Measurements from ENCODE around the gene NUTM1. TPM values are rescaled to one million over a fixed set of nuclear protein-coding genes. Genes with fewer than 3 reads are reported as not detected.

The NUTM1 gene
- total and polyA plus RNA-seq, 7 donors: 0.01 TPM; not detected in 6

GRCh38 chr15:34331809-34332208 lies 11.3 kb upstream of the NUTM1 start:
- intact Hi-C loops (cut with DNase I): loop anchor here (10.0 kb wide), 1 partner anchor 1213 kb away; the partner anchor contains the start of gene DPH6
- H3K4me3 ChIP-seq: no peak overlapping the region
- H3K9me3 ChIP-seq: no peaks in the 10 kb centered on the region
- no peak for DNase-seq
- peaks cover 0 to 25% (median 13%) of the 10 kb centered on the region in 4 donors for H3K4me1 ChIP-seq
- WGBS, 2 donors: 63 to 87% methylated on average over 2 of the region's 2 CpGs
- TF ChIP-seq CTCF (IDR thresholded peaks at IDR 0.05) (no peak), EP300 (IDR thresholded peaks at IDR 0.05) (no peak), POLR2AphosphoS5 (IDR thresholded peaks at IDR 0.05) (no peak), POLR2A (IDR thresholded peaks at IDR 0.05) (no peak)
- H3K27ac ChIP-seq: no peak overlapping the region
- peaks cover 0 to 6% (median 0%) of the 10 kb centered on the region in 4 donors for H3K36me3 ChIP-seq
- no peaks in the 10 kb centered on the region for H3K27me3 ChIP-seq

- DNase-seq: no peak
- Histone ChIP-seq H3K4me1 (peaks cover 0 to 30% (median 17%) of the 10 kb centered on the region in 4 donors), H3K9me3 (no peaks in the 10 kb centered on the region), H3K27me3 (no peaks in the 10 kb centered on the region), H3K4me3 (no peak overlapping the region), H3K27ac (no peak overlapping the region), H3K36me3 (peaks cover 0 to 6% (median 0%) of the 10 kb centered on the region in 4 donors)
- 96 to 97% methylated on average over 6 of the region's 6 CpGs for WGBS, 2 donors
- intact Hi-C loops (cut with DNase I): loop anchor here (10.0 kb wide), 1 partner anchor 1212 kb away; the partner anchor contains the start of gene DPH6
- no peak for TF ChIP-seq POLR2AphosphoS5 (IDR thresholded peaks at IDR 0.05)
- no peak for TF ChIP-seq POLR2A (IDR thresholded peaks at IDR 0.05)
- TF ChIP-seq CTCF (IDR thresholded peaks at IDR 0.05): no peak
- no peak for TF ChIP-seq EP300 (IDR thresholded peaks at IDR 0.05)
These were observed 10.5 kb upstream of the NUTM1 start for GRCh38 chr15:34332553-34333120.

- no peak for TF ChIP-seq CTCF (IDR thresholded peaks at IDR 0.05)
- TF ChIP-seq EP300 (IDR thresholded peaks at IDR 0.05): no peak
- no peak for TF ChIP-seq POLR2AphosphoS5 (IDR thresholded peaks at IDR 0.05)
- no peak for TF ChIP-seq POLR2A (IDR thresholded peaks at IDR 0.05)
- no peak overlapping the region for H3K4me3 ChIP-seq
- DNase-seq: no peak
- intact Hi-C loops (cut with DNase I): loop anchor here (5.0 to 10.0 kb wide), 2 partner anchors 107 to 1210 kb away; partner anchors contain the start of genes DPH6 and EMC4
- H3K27me3 ChIP-seq: no peaks in the 10 kb centered on the region
- WGBS, 2 donors: 40 to 77% methylated on average over 4 of the region's 4 CpGs
- H3K27ac ChIP-seq: peak overlapping the region in 1 of 4 donors; percentile 34
- peaks cover 0 to 35% (median 22%) of the 10 kb centered on the region in 4 donors for H3K4me1 ChIP-seq
- H3K9me3 ChIP-seq: no peaks in the 10 kb centered on the region
- peaks cover 0 to 6% (median 0%) of the 10 kb centered on the region in 4 donors for H3K36me3 ChIP-seq
These were observed 8.4 kb upstream of the NUTM1 start for GRCh38 chr15:34334672-34335071.

- H3K4me3 ChIP-seq: no peak overlapping the region
- no peak for DNase-seq
- intact Hi-C loops (cut with DNase I): loop anchor here (5.0 to 10.0 kb wide), 2 partner anchors 108 to 1209 kb away; partner anchors contain the start of genes DPH6 and EMC4
- H3K4me1 ChIP-seq: peaks cover 0 to 35% (median 22%) of the 10 kb centered on the region in 4 donors
- H3K36me3 ChIP-seq: peaks cover 0 to 13% (median 1%) of the 10 kb centered on the region in 4 donors
- H3K27ac ChIP-seq: peak overlapping the region in 3 of 4 donors; percentile 11 to 34 (median 18)
- WGBS, 2 donors: 57 to 83% methylated on average over 3 of the region's 3 CpGs
- H3K27me3 ChIP-seq: no peaks in the 10 kb centered on the region
- no peaks in the 10 kb centered on the region for H3K9me3 ChIP-seq
- TF ChIP-seq POLR2A (IDR thresholded peaks at IDR 0.05) (no peak), POLR2AphosphoS5 (IDR thresholded peaks at IDR 0.05) (peak in 1 of 4 donors; percentile 24), EP300 (IDR thresholded peaks at IDR 0.05) (no peak)
These were observed 7.7 kb upstream of the NUTM1 start for GRCh38 chr15:34335176-34336032.
